ENCODE measurements around the gene APOL4. TPM values are rescaled to one million over a fixed set of nuclear protein-coding genes. Genes with fewer than 3 reads are reported as not detected.

Gene APOL4
- total and polyA plus RNA-seq, 2 of the 4 experiments (the other 2 are of a cell fraction), result 0.07 TPM; not detected in 1

DNA sequence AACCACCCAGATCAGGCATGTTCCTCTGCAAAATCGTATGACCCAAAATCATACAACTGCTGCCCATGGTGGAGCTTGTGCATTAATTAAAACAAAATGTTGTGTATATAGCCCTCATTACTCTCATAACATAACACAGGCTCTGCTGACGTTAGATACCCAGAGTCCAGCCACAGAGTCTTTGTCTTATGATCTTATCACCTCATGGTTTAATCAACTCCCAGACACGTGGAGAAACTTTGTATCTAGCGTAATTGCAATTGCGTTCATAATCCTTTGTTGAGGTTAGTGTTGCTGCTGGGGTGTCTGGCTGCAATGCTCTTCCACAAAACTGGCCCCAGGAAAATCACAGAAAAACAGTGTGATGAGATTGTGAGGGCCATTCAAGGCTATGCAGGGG lies 46.3 kb upstream of the APOL4 start:
- H3K4me3 ChIP-seq (ENCODE audit: insufficient read depth, low read depth, low read length), result no peak overlapping the region
- dilution Hi-C loops (cut with HindIII; ENCODE audit: low sequenced_read_pairs, unreplicated experiment), result no loop called here
- no peak overlapping the region for H2BK5ac ChIP-seq (ENCODE audit: low read depth, low read length, poor library complexity, severe bottlenecking)
- H2AFZ ChIP-seq (replicated peaks; ENCODE audit: low read length, poor library complexity), result no peak overlapping the region
- H4K5ac ChIP-seq (ENCODE audit: low read depth, low read length), result no peak overlapping the region
- H3K9ac ChIP-seq (ENCODE audit: low read depth, low read length), result no peak overlapping the region
- WGBS, 2 experiments (ENCODE audit: extremely low coverage in 2 of 2, insufficient read length in 1 of 2), result no CpG with 5 or more reads among the region's 5 CpGs
- H4K20me1 ChIP-seq (ENCODE audit: insufficient read depth, low read length), result no peaks in the 10 kb centered on the region
- no peak for DNase-seq
- H2AK5ac ChIP-seq (ENCODE audit: low read depth, low read length), result no peak overlapping the region
- no peak overlapping the region for H3K18ac ChIP-seq (ENCODE audit: low read depth, low read length)
- ChIA-PET CTCF (no interaction called here), POLR2A (ENCODE audit: unreplicated experiment) (no interaction called here)
- H3K4me1 ChIP-seq (ENCODE audit: control insufficient read depth, insufficient read depth, low read length), result no peaks in the 10 kb centered on the region; the same call in 1 of the 2 replicates
- H3K27me3 ChIP-seq (ENCODE audit: control insufficient read depth, insufficient read depth, low read length), result no peaks in the 10 kb centered on the region
- no peak overlapping the region for H2BK120ac ChIP-seq (ENCODE audit: low read depth, low read length)
- TF ChIP-seq, protein P1, sequence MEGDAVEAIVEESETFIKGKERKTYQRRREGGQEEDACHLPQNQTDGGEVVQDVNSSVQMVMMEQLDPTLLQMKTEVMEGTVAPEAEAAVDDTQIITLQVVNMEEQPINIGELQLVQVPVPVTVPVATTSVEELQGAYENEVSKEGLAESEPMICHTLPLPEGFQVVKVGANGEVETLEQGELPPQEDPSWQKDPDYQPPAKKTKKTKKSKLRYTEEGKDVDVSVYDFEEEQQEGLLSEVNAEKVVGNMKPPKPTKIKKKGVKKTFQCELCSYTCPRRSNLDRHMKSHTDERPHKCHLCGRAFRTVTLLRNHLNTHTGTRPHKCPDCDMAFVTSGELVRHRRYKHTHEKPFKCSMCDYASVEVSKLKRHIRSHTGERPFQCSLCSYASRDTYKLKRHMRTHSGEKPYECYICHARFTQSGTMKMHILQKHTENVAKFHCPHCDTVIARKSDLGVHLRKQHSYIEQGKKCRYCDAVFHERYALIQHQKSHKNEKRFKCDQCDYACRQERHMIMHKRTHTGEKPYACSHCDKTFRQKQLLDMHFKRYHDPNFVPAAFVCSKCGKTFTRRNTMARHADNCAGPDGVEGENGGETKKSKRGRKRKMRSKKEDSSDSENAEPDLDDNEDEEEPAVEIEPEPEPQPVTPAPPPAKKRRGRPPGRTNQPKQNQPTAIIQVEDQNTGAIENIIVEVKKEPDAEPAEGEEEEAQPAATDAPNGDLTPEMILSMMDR (conservative IDR thresholded peaks at IDR 0.05; ENCODE audit: low read depth, low read length), result no peak
- no peak overlapping the region for H3K56ac ChIP-seq (ENCODE audit: extremely low read depth, insufficient read depth, low read length)
- no peak overlapping the region for H4K91ac ChIP-seq (ENCODE audit: insufficient read depth, low read depth, low read length)
- no peaks in the 10 kb centered on the region for H3K9me3 ChIP-seq (ENCODE audit: control insufficient read depth, insufficient read depth, low read length)
- H3K4me2 ChIP-seq (ENCODE audit: low read depth, low read length), result no peak overlapping the region
- no peaks in the 10 kb centered on the region for H3K79me1 ChIP-seq (ENCODE audit: low read depth in 1 of 2, low read length in 2 of 2)
- H2BK20ac ChIP-seq (ENCODE audit: low read depth, low read length), result no peak overlapping the region
- H3K23ac ChIP-seq (ENCODE audit: low read depth, low read length), result no peak overlapping the region
- no peak overlapping the region for H2AK9ac ChIP-seq (replicated peaks; ENCODE audit: low read depth, low read length, poor library complexity)
- no peak overlapping the region for H3K27ac ChIP-seq (ENCODE audit: insufficient read depth, low read length)
- in situ Hi-C loops (cut with MboI; ENCODE audit: low sequenced_read_pairs), result no loop called here
- intact Hi-C loops (cut with micrococcal nuclease), result no loop called here
- H3K36me3 ChIP-seq (ENCODE audit: control insufficient read depth, insufficient read depth, low read length), result no peaks in the 10 kb centered on the region
- H3K9me1 ChIP-seq (ENCODE audit: insufficient read depth, low read length), result no peaks in the 10 kb centered on the region
- no peak overlapping the region for H4K8ac ChIP-seq (ENCODE audit: low read depth in 2 of 2, low read length in 2 of 2)
- no peak overlapping the region for H3K14ac ChIP-seq (replicated peaks; ENCODE audit: low read depth, low read length)
- BruUV-seq (replicated peaks), result no TSS peak
- H2BK15ac ChIP-seq (ENCODE audit: low read depth, low read length), result no peak overlapping the region
- no peak for ATAC-seq (ENCODE audit: low read depth)
- H3K4ac ChIP-seq (ENCODE audit: low read depth, low read length), result no peak overlapping the region
